Transverse colon (tissue), 4 donors: ENCODE results near the gene ELK4.

Source experiments
- EP300 ChIP-seq: sonication (generic); formaldehyde crosslinking; IDR thresholded peaks from one replicate; pipeline ENCODE4 v1.6.1; 2017; ENCODE audit warnings: antibody characterized with exemption, low read depth
- POLR2AphosphoS5 ChIP-seq, 3 donors: sonication (generic); formaldehyde crosslinking; IDR thresholded peaks; one replicate each; pipeline ENCODE4 v1.6.1; 2016; ENCODE audit warnings: antibody characterized with exemption in 3 of 3
- TF ChIP-seq, protein P1 (sequence below), 5 experiments: fragments of 200-600 bp in 3 of 5; fragments of 450-650 bp in 2 of 5; sonication (generic) in 3 of 5; IDR thresholded peaks; 1 replicate in 2 of 5; 2 replicates in 3 of 5; pipeline ENCODE4 v1.5.1; 2016 to 2017; ENCODE audit warnings: antibody characterized with exemption in 5 of 5, inconsistent platforms in 3 of 5, mild to moderate bottlenecking in 2 of 5, moderate library complexity in 1 of 5

DNA sequence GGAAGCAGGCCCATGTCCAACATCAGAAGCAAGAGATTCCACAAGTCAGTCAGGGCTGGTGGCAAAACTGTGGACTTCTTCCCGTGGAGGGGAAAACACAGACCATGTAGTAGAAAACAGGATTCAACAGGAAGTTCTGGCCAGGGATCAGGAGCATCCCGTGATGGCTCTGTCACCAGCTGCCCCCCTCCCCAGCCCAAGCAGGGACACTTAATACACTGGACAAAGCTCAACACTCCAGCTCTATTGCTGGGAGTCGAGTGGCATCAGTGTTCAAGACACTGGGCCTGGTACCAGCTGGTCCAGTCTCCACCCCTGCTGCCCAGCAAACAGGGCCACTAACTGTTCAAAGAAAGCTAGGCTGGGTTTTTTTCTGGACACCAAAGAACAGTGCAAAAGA, 44.8 kb upstream of the ELK4 start:
- TF ChIP-seq, protein P1, sequence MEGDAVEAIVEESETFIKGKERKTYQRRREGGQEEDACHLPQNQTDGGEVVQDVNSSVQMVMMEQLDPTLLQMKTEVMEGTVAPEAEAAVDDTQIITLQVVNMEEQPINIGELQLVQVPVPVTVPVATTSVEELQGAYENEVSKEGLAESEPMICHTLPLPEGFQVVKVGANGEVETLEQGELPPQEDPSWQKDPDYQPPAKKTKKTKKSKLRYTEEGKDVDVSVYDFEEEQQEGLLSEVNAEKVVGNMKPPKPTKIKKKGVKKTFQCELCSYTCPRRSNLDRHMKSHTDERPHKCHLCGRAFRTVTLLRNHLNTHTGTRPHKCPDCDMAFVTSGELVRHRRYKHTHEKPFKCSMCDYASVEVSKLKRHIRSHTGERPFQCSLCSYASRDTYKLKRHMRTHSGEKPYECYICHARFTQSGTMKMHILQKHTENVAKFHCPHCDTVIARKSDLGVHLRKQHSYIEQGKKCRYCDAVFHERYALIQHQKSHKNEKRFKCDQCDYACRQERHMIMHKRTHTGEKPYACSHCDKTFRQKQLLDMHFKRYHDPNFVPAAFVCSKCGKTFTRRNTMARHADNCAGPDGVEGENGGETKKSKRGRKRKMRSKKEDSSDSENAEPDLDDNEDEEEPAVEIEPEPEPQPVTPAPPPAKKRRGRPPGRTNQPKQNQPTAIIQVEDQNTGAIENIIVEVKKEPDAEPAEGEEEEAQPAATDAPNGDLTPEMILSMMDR (IDR thresholded peaks at IDR 0.05): no peak
- no peak for TF ChIP-seq EP300
- TF ChIP-seq POLR2AphosphoS5 (IDR thresholded peaks at IDR 0.05): no peak
